HFFc6 (cell line): ENCODE data around the gene ACKR4. TPM values are rescaled to one million over a fixed set of nuclear protein-coding genes. Genes with fewer than 3 reads are reported as not detected.
"Not testable (repeated sequence)": the region's sequence is repeated elsewhere in the genome, so short reads cannot be mapped to it uniquely, and the experiment has no call there.

Source experiments
- DNase-seq: peaks from one replicate; pipeline ENCODE4 v3.0.0-alpha.2; 2018
- H3K27ac Mint-ChIP-seq: 2 replicates; pipeline ENCODE4 v1.8.0; 2020; ENCODE audit warnings: mild to moderate bottlenecking, mixed read lengths
- H3K27me3 Mint-ChIP-seq: 2 replicates; pipeline ENCODE4 v1.8.0; 2021; ENCODE audit warnings: mild to moderate bottlenecking, moderate library complexity, mixed read lengths; ENCODE audit not compliant: insufficient read depth
- H3K36me3 Mint-ChIP-seq: 2 replicates; pipeline ENCODE4 v1.8.0; 2021; ENCODE audit warnings: low read depth, mixed read lengths
- H3K4me1 Mint-ChIP-seq: 2 replicates; pipeline ENCODE4 v1.8.0; 2020; ENCODE audit warnings: low read depth, mixed read lengths
- H3K4me3 Mint-ChIP-seq: 2 replicates; pipeline ENCODE4 v1.8.0; 2020; ENCODE audit warnings: mild to moderate bottlenecking, moderate library complexity, mixed read lengths
- H3K9me3 Mint-ChIP-seq: 2 replicates; pipeline ENCODE4 v1.8.0; 2020; ENCODE audit warnings: mild to moderate bottlenecking, mixed read lengths
- CTCF ChIP-seq: fragments of 200-600 bp; sonication (generic); IDR thresholded peaks from 2 replicates; pipeline ENCODE4 v1.5.0; 2021; ENCODE audit warnings: antibody characterized with exemption, mild to moderate bottlenecking
- total RNA-seq, 6 experiments: library from RNA; stranded (reverse); fragmentation: NEBNext Ultra II Directional; extraction: Animal tissue kit (Norgen Biotek cat#: 25700); gene quantifications; 2 replicates in 1 of 6; 3 replicates in 5 of 6; pipeline ENCODE4 v1.2.3, GENCODE V29; 2021

Gene ACKR4
- total RNA-seq, 6 experiments from 2014 or later, result 0.78 to 8.4 (median 7.1) TPM

GRCh38 chr3:132630612-132631011 is 33.5 kb downstream of the ACKR4 start:
- H3K36me3 Mint-ChIP-seq, result peaks cover 34% of the 10 kb centered on the region
- no peak overlapping the region for H3K4me3 Mint-ChIP-seq
- TF ChIP-seq CTCF, result no peak
- peak overlapping the region; percentile 91 for H3K27ac Mint-ChIP-seq
- no peak for DNase-seq
- no peaks in the 10 kb centered on the region for H3K9me3 Mint-ChIP-seq
- peaks cover 33% of the 10 kb centered on the region for H3K4me1 Mint-ChIP-seq
- H3K27me3 Mint-ChIP-seq, result no peaks in the 10 kb centered on the region; the same call in 1 of the 2 replicates

DNA sequence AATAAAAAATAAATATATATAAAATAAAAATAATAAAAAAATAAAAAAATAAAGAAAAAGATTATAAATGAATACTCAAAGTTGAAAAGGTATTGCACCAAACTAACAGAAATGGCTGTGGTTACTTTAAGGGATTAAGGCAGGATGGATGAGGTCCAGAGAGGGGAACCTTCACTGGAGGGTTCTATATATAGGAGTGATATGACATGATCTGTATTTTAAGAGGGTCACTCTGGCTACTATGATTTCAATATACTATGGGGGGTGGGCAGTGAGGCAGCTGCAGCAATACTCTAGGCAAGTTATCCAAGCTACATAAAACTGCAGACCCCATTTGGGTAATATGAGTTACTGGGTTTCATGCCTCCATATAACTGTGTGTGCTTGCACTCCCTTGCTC is 38.0 kb downstream of the ACKR4 start:
- no peak overlapping the region for H3K4me3 Mint-ChIP-seq
- no peaks in the 10 kb centered on the region for H3K9me3 Mint-ChIP-seq
- no peak for TF ChIP-seq CTCF
- peaks cover 47% of the 10 kb centered on the region for H3K4me1 Mint-ChIP-seq
- no peak overlapping the region for H3K27ac Mint-ChIP-seq
- H3K36me3 Mint-ChIP-seq, result peaks cover 18% of the 10 kb centered on the region
- no peaks in the 10 kb centered on the region; the same call in 1 of the 2 replicates for H3K27me3 Mint-ChIP-seq
- DNase-seq, result no peak

GRCh38 chr3:132637590-132637989 is 40.5 kb downstream of the ACKR4 start:
- Mint-ChIP-seq H3K4me1 (peaks cover 51% of the 10 kb centered on the region), H3K27me3 (no peaks in the 10 kb centered on the region; the same call in 1 of the 2 replicates), H3K27ac (peak overlapping the region; percentile 66), H3K36me3 (peaks cover 18% of the 10 kb centered on the region), H3K9me3 (no peaks in the 10 kb centered on the region), H3K4me3 (peak overlapping the region; percentile 27)
- TF ChIP-seq CTCF, result no peak
- peak; percentile 49 for DNase-seq

- no peak for TF ChIP-seq CTCF
- Mint-ChIP-seq H3K27me3 (no peaks in the 10 kb centered on the region; the same call in 1 of the 2 replicates), H3K9me3 (no peaks in the 10 kb centered on the region), H3K4me3 (no peak overlapping the region), H3K36me3 (peaks cover 13% of the 10 kb centered on the region), H3K27ac (peak overlapping the region; percentile 66), H3K4me1 (peaks cover 51% of the 10 kb centered on the region)
- no peak for DNase-seq
These were observed 41.6 kb downstream of the ACKR4 start for GRCh38 chr3:132638706-132639105.

- H3K4me3 Mint-ChIP-seq, H3K9me3 Mint-ChIP-seq, H3K36me3 Mint-ChIP-seq, H3K27me3 Mint-ChIP-seq, DNase-seq: not testable (repeated sequence)
- Mint-ChIP-seq H3K4me1 (peaks cover 54% of the 10 kb centered on the region), H3K27ac (peak overlapping the region; percentile 25; the same call in 1 of the 2 replicates)
These were observed 44.4 kb downstream of the ACKR4 start for GRCh38 chr3:132641427-132641826.

DNA sequence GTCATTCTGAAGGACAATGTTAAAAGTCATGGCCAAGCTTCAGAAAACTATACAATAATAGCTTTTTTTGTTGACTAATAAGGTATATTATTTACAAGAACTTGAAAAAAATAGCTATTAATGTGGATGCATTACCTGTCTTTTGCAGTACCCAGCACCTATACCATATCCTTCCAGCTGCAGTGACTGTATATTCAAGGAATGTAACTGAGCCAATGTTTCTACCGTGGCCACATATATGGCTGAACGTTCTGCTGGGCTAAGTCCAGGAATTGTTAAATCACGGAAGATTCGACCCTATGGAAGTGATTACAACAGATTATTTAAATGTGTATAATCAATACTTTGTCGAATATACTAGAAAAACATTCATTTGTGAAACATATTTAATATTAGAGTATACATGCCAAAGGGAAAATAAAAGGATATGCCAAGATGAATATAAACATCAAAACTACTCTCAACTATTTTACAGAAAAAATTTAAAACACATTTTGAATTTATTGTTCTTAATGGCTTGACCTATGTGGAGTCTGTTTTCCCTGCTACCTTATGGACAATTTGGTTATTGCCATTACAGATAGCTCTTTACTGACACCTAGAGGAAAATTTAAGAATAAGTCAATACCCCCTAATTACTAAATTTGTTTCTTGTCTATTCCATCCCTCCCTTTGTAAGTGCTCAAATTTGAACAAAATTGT is 44.9 kb downstream of the ACKR4 start:
- DNase-seq, result peak; percentile 60
- peak; percentile 95 for TF ChIP-seq CTCF
- Mint-ChIP-seq H3K4me3 (no peak overlapping the region), H3K27ac (no peak overlapping the region), H3K27me3 (no peaks in the 10 kb centered on the region), H3K4me1 (peaks cover 49% of the 10 kb centered on the region), H3K36me3 (no peaks in the 10 kb centered on the region), H3K9me3 (no peaks in the 10 kb centered on the region)
